ENCODE results near the gene ZC3H14.

Gene ZC3H14

GRCh38 chr14:88550078-88550477 is 12.8 kb upstream of the ZC3H14 start:
- Histone ChIP-seq H3K4me3 (ENCODE audit: low read depth, low read length) (no peak overlapping the region), H3K4me1 (no peaks in the 10 kb centered on the region), H3K9me3 (no peaks in the 10 kb centered on the region), H3K27me3 (peaks cover 30% of the 10 kb centered on the region), H3K36me3 (no peaks in the 10 kb centered on the region)
- TF ChIP-seq CTCF (IDR thresholded peaks at IDR 0.05; ENCODE audit: low read depth, low read length): no peak
- DNase-seq: no peak

GRCh38 chr14:88551094-88551870 is 11.6 kb upstream of the ZC3H14 start:
- Histone ChIP-seq H3K4me1 (no peaks in the 10 kb centered on the region), H3K9me3 (no peaks in the 10 kb centered on the region), H3K27me3 (peaks cover 34% of the 10 kb centered on the region), H3K36me3 (no peaks in the 10 kb centered on the region), H3K4me3 (ENCODE audit: low read depth, low read length) (peak overlapping the region; percentile 82)
- peak; percentile 89 for DNase-seq
- peak; percentile 37 for TF ChIP-seq CTCF (IDR thresholded peaks at IDR 0.05; ENCODE audit: low read depth, low read length)

- no peak for TF ChIP-seq CTCF (IDR thresholded peaks at IDR 0.05; ENCODE audit: low read depth, low read length)
- Histone ChIP-seq H3K27me3 (peaks cover 34% of the 10 kb centered on the region), H3K36me3 (no peaks in the 10 kb centered on the region), H3K4me1 (no peaks in the 10 kb centered on the region), H3K9me3 (no peaks in the 10 kb centered on the region), H3K4me3 (ENCODE audit: low read depth, low read length) (peak overlapping the region; percentile 82)
- peak; percentile 24 for DNase-seq
Measured at GRCh38 chr14:88551980-88552431, 10.8 kb upstream of the ZC3H14 start.

- Histone ChIP-seq H3K4me3 (ENCODE audit: low read depth, low read length) (0 out of 2 replicates have a peak overlapping the region, but pooled peaks have one; percentile 13), H3K27me3 (peaks cover 34% of the 10 kb centered on the region), H3K9me3 (no peaks in the 10 kb centered on the region), H3K4me1 (no peaks in the 10 kb centered on the region), H3K36me3 (no peaks in the 10 kb centered on the region)
- DNase-seq: no peak
- no peak for TF ChIP-seq CTCF (IDR thresholded peaks at IDR 0.05; ENCODE audit: low read depth, low read length)
Measured at GRCh38 chr14:88552876-88553275, 10.0 kb upstream of the ZC3H14 start.

GRCh38 chr14:88553886-88554456 is 8.9 kb upstream of the ZC3H14 start:
- Histone ChIP-seq H3K27me3 (peaks cover 34% of the 10 kb centered on the region), H3K36me3 (no peaks in the 10 kb centered on the region), H3K4me3 (ENCODE audit: low read depth, low read length) (peak overlapping the region; percentile 67), H3K4me1 (no peaks in the 10 kb centered on the region), H3K9me3 (no peaks in the 10 kb centered on the region)
- DNase-seq: no peak
- no peak for TF ChIP-seq CTCF (IDR thresholded peaks at IDR 0.05; ENCODE audit: low read depth, low read length)
